ENCODE measurements around the gene OR6B1. TPM values are rescaled to one million over a fixed set of nuclear protein-coding genes. Genes with fewer than 3 reads are reported as not detected.

Gene OR6B1
- not detected in 2 replicates for total RNA-seq

- Mint-ChIP-seq H3K9me3 (no peaks in the 10 kb centered on the region), H3K36me3 (ENCODE audit: low read depth) (no peaks in the 10 kb centered on the region), H3K4me1 (no peaks in the 10 kb centered on the region), H3K4me3 (no peak within 1 kb of the TSS), H3K27me3 (peaks cover 8% of the 10 kb centered on the region), H3K27ac (no peak within 1 kb of the TSS)
- intact Hi-C loops (cut with micrococcal nuclease) = no loop called here
- DNase-seq = no peak
Observed at GRCh38 chr7:144000020-144000419, at the start of gene OR6B1. OR6B1 (plus strand) TSS chr7:144000320; CDS start chr7:144003997, 3,677 bp downstream.

- H3K27me3 Mint-ChIP-seq = peaks cover 26% of the 10 kb centered on the region
- H3K4me3 Mint-ChIP-seq = no peak overlapping the region
- no peaks in the 10 kb centered on the region for H3K9me3 Mint-ChIP-seq
- intact Hi-C loops (cut with micrococcal nuclease) = no loop called here
- H3K4me1 Mint-ChIP-seq = no peaks in the 10 kb centered on the region
- no peak overlapping the region for H3K27ac Mint-ChIP-seq
- no peaks in the 10 kb centered on the region for H3K36me3 Mint-ChIP-seq (ENCODE audit: low read depth)
- no peak for DNase-seq
Observed at GRCh38 chr7:143953421-143953820, 46.7 kb upstream of the OR6B1 start.

GRCh38 chr7:143954135-143954534 lies 46.0 kb upstream of the OR6B1 start:
- no peak for DNase-seq
- no peak overlapping the region for H3K27ac Mint-ChIP-seq
- H3K4me1 Mint-ChIP-seq = no peaks in the 10 kb centered on the region
- H3K36me3 Mint-ChIP-seq (ENCODE audit: low read depth) = no peaks in the 10 kb centered on the region
- H3K27me3 Mint-ChIP-seq = peaks cover 25% of the 10 kb centered on the region
- intact Hi-C loops (cut with micrococcal nuclease) = no loop called here
- H3K9me3 Mint-ChIP-seq = no peaks in the 10 kb centered on the region
- no peak overlapping the region for H3K4me3 Mint-ChIP-seq

- no peak for DNase-seq
- Mint-ChIP-seq H3K36me3 (ENCODE audit: low read depth) (no peaks in the 10 kb centered on the region), H3K4me3 (no peak within 1 kb of the TSS), H3K4me1 (no peaks in the 10 kb centered on the region), H3K27me3 (peaks cover 25% of the 10 kb centered on the region), H3K27ac (no peak within 1 kb of the TSS), H3K9me3 (no peaks in the 10 kb centered on the region)
- intact Hi-C loops (cut with micrococcal nuclease) = no loop called here
Observed at GRCh38 chr7:143954544-143954943, 45.6 kb upstream of the OR6B1 start, which contains the start of gene OR2F1. OR2F1 (plus strand) TSS chr7:143954844; CDS start chr7:143959971, 5,127 bp downstream.

GRCh38 chr7:143958781-143959180 lies 41.3 kb upstream of the OR6B1 start:
- no peak overlapping the region for H3K4me3 Mint-ChIP-seq
- no peak overlapping the region for H3K27ac Mint-ChIP-seq
- H3K4me1 Mint-ChIP-seq = no peaks in the 10 kb centered on the region
- H3K9me3 Mint-ChIP-seq = no peaks in the 10 kb centered on the region
- no peak for DNase-seq
- peaks cover 19% of the 10 kb centered on the region for H3K27me3 Mint-ChIP-seq
- H3K36me3 Mint-ChIP-seq (ENCODE audit: low read depth) = no peaks in the 10 kb centered on the region
- intact Hi-C loops (cut with micrococcal nuclease) = no loop called here

- H3K36me3 Mint-ChIP-seq (ENCODE audit: low read depth) = no peaks in the 10 kb centered on the region
- H3K4me1 Mint-ChIP-seq = no peaks in the 10 kb centered on the region
- no peak overlapping the region for H3K4me3 Mint-ChIP-seq
- no peak for DNase-seq
- no peaks in the 10 kb centered on the region for H3K9me3 Mint-ChIP-seq
- intact Hi-C loops (cut with micrococcal nuclease) = no loop called here
- H3K27me3 Mint-ChIP-seq = peaks cover 18% of the 10 kb centered on the region
- H3K27ac Mint-ChIP-seq = no peak overlapping the region
Observed at GRCh38 chr7:143960813-143961610, 39.1 kb upstream of the OR6B1 start.

- Mint-ChIP-seq H3K36me3 (ENCODE audit: low read depth) (no peaks in the 10 kb centered on the region), H3K27me3 (peaks cover 2% of the 10 kb centered on the region), H3K4me3 (no peak overlapping the region), H3K9me3 (no peaks in the 10 kb centered on the region), H3K27ac (no peak overlapping the region), H3K4me1 (no peaks in the 10 kb centered on the region)
- no peak for DNase-seq
- intact Hi-C loops (cut with micrococcal nuclease) = no loop called here
Observed at GRCh38 chr7:143965280-143965679, 34.8 kb upstream of the OR6B1 start.

GRCh38 chr7:143967398-143967797 lies 32.7 kb upstream of the OR6B1 start:
- no peak overlapping the region for H3K27ac Mint-ChIP-seq
- no peak for DNase-seq
- H3K27me3 Mint-ChIP-seq = peaks cover 2% of the 10 kb centered on the region
- H3K9me3 Mint-ChIP-seq = no peaks in the 10 kb centered on the region
- no peaks in the 10 kb centered on the region for H3K36me3 Mint-ChIP-seq (ENCODE audit: low read depth)
- H3K4me1 Mint-ChIP-seq = no peaks in the 10 kb centered on the region
- no peak overlapping the region for H3K4me3 Mint-ChIP-seq
- intact Hi-C loops (cut with micrococcal nuclease) = no loop called here

- DNase-seq = no peak
- H3K27ac Mint-ChIP-seq = no peak overlapping the region
- no peaks in the 10 kb centered on the region for H3K9me3 Mint-ChIP-seq
- no peaks in the 10 kb centered on the region for H3K36me3 Mint-ChIP-seq (ENCODE audit: low read depth)
- H3K4me3 Mint-ChIP-seq = no peak overlapping the region
- no peaks in the 10 kb centered on the region for H3K4me1 Mint-ChIP-seq
- intact Hi-C loops (cut with micrococcal nuclease) = no loop called here
- peaks cover 8% of the 10 kb centered on the region for H3K27me3 Mint-ChIP-seq
Observed at GRCh38 chr7:143973870-143974416, 26.2 kb upstream of the OR6B1 start.

- H3K36me3 Mint-ChIP-seq (ENCODE audit: low read depth) = no peaks in the 10 kb centered on the region
- H3K9me3 Mint-ChIP-seq = no peaks in the 10 kb centered on the region
- no peaks in the 10 kb centered on the region for H3K4me1 Mint-ChIP-seq
- no peak for DNase-seq
- peaks cover 8% of the 10 kb centered on the region for H3K27me3 Mint-ChIP-seq
- no peak overlapping the region for H3K27ac Mint-ChIP-seq
- H3K4me3 Mint-ChIP-seq = no peak overlapping the region
- intact Hi-C loops (cut with micrococcal nuclease) = no loop called here
Observed at GRCh38 chr7:143974459-143974858, 25.7 kb upstream of the OR6B1 start.

GRCh38 chr7:143975617-143976016 lies 24.5 kb upstream of the OR6B1 start:
- DNase-seq = no peak
- intact Hi-C loops (cut with micrococcal nuclease) = no loop called here
- Mint-ChIP-seq H3K27me3 (peaks cover 9% of the 10 kb centered on the region), H3K27ac (no peak overlapping the region), H3K9me3 (no peaks in the 10 kb centered on the region), H3K4me3 (no peak overlapping the region), H3K4me1 (no peaks in the 10 kb centered on the region), H3K36me3 (ENCODE audit: low read depth) (no peaks in the 10 kb centered on the region)

GRCh38 chr7:143978585-143978984 lies 21.5 kb upstream of the OR6B1 start:
- no peaks in the 10 kb centered on the region for H3K36me3 Mint-ChIP-seq (ENCODE audit: low read depth)
- no peak overlapping the region for H3K27ac Mint-ChIP-seq
- peaks cover 9% of the 10 kb centered on the region for H3K27me3 Mint-ChIP-seq
- intact Hi-C loops (cut with micrococcal nuclease) = no loop called here
- H3K4me1 Mint-ChIP-seq = no peaks in the 10 kb centered on the region
- H3K4me3 Mint-ChIP-seq = no peak overlapping the region
- H3K9me3 Mint-ChIP-seq = no peaks in the 10 kb centered on the region
- no peak for DNase-seq

GRCh38 chr7:143979359-143979758 lies 20.8 kb upstream of the OR6B1 start:
- no peaks in the 10 kb centered on the region for H3K9me3 Mint-ChIP-seq
- H3K36me3 Mint-ChIP-seq (ENCODE audit: low read depth) = no peaks in the 10 kb centered on the region
- H3K4me3 Mint-ChIP-seq = no peak overlapping the region
- H3K27ac Mint-ChIP-seq = no peak overlapping the region
- intact Hi-C loops (cut with micrococcal nuclease) = no loop called here
- H3K4me1 Mint-ChIP-seq = no peaks in the 10 kb centered on the region
- peaks cover 9% of the 10 kb centered on the region for H3K27me3 Mint-ChIP-seq
- DNase-seq = no peak

GRCh38 chr7:143979998-143980397 lies 20.1 kb upstream of the OR6B1 start:
- H3K27ac Mint-ChIP-seq = no peak overlapping the region
- H3K27me3 Mint-ChIP-seq = peaks cover 9% of the 10 kb centered on the region
- intact Hi-C loops (cut with micrococcal nuclease) = no loop called here
- DNase-seq = no peak
- no peaks in the 10 kb centered on the region for H3K4me1 Mint-ChIP-seq
- no peaks in the 10 kb centered on the region for H3K36me3 Mint-ChIP-seq (ENCODE audit: low read depth)
- no peak overlapping the region for H3K4me3 Mint-ChIP-seq
- H3K9me3 Mint-ChIP-seq = no peaks in the 10 kb centered on the region
